Bronchial epithelial cell (primary cell): Measurements from ENCODE around the gene NPC1L1. TPM values are rescaled to one million over a fixed set of nuclear protein-coding genes. Genes with fewer than 3 reads are reported as not detected.

ENCODE experiments used
- DNase-seq: peaks from one replicate; pipeline ENCODE4 v3.0.0-alpha.2; 2010; ENCODE audit warnings: low read depth
- FAIRE-seq: peaks from 2 replicates; lab custom pipeline; 2011; peaks lifted over from hg19 to GRCh38; lab: Jason Lieb, UNC
- H3K27me3 ChIP-seq: 2 replicates; pipeline ENCODE4 v1.5.1; 2011; ENCODE audit warnings: low read length; ENCODE audit not compliant: control insufficient read depth, insufficient read depth
- H3K36me3 ChIP-seq: 2 replicates; pipeline ENCODE4 v1.5.1; 2011; ENCODE audit warnings: low read length; ENCODE audit not compliant: control insufficient read depth, insufficient read depth
- H3K4me3 ChIP-seq: 2 replicates; pipeline ENCODE4 v1.5.1; 2011; ENCODE audit warnings: mild to moderate bottlenecking, low read depth, low read length, control low read depth
- CTCF ChIP-seq: IDR thresholded peaks from 2 replicates; pipeline ENCODE4 v1.5.1; 2011; ENCODE audit warnings: mild to moderate bottlenecking, moderate library complexity, low read length, control low read depth, inconsistent platforms; ENCODE audit not compliant: insufficient read depth, severe bottlenecking
- total RNA-seq: library from RNA; depleted of rRNA; stranded (reverse); fragments of >200 nt; gene quantifications from 2 replicates; pipeline ENCODE4 v1.2.1, GENCODE V29; 2014

NPC1L1 gene
- total RNA-seq, 1 donor from 2014 or later, result under 0.01 TPM

- Histone ChIP-seq H3K4me3 (no peak overlapping the region), H3K27me3 (no peaks in the 10 kb centered on the region), H3K36me3 (no peaks in the 10 kb centered on the region)
- FAIRE-seq, result no peak
- DNase-seq, result no peak
- no peak for TF ChIP-seq CTCF
These were observed 9.4 kb downstream of the NPC1L1 start for GRCh38 chr7:44531421-44532380.

- DNase-seq, result peak; percentile 8
- no peaks in the 10 kb centered on the region for H3K36me3 ChIP-seq
- FAIRE-seq, result peak; percentile 90
- H3K27me3 ChIP-seq, result no peaks in the 10 kb centered on the region
- no peak overlapping the region for H3K4me3 ChIP-seq
- no peak for TF ChIP-seq CTCF
These were observed 10.1 kb downstream of the NPC1L1 start for GRCh38 chr7:44530990-44531389.

GRCh38 chr7:44524811-44525388 is 16.2 kb downstream of the NPC1L1 start:
- Histone ChIP-seq H3K4me3 (no peak overlapping the region), H3K27me3 (no peaks in the 10 kb centered on the region), H3K36me3 (no peaks in the 10 kb centered on the region)
- no peak for DNase-seq
- no peak for FAIRE-seq
- TF ChIP-seq CTCF, result no peak

GRCh38 chr7:44522315-44522714 is 18.8 kb downstream of the NPC1L1 start:
- TF ChIP-seq CTCF, result no peak
- DNase-seq (no peak), FAIRE-seq (no peak)
- Histone ChIP-seq H3K4me3 (no peak overlapping the region), H3K36me3 (no peaks in the 10 kb centered on the region), H3K27me3 (no peaks in the 10 kb centered on the region)

GRCh38 chr7:44521347-44522095 is 19.6 kb downstream of the NPC1L1 start:
- Histone ChIP-seq H3K36me3 (no peaks in the 10 kb centered on the region), H3K4me3 (no peak overlapping the region), H3K27me3 (no peaks in the 10 kb centered on the region)
- no peak for FAIRE-seq
- TF ChIP-seq CTCF, result no peak
- no peak for DNase-seq
